Liver (tissue), 3 donors: ENCODE measurements around the gene ZNG1F.
"Not testable (repeated sequence)": the region's sequence is repeated elsewhere in the genome, so short reads cannot be mapped to it uniquely, and the experiment has no call there.

ENCODE experiments used
- CTCF ChIP-seq: fragments of 150-350 bp; IDR thresholded peaks from 2 replicates; pipeline ENCODE4 v1.5.1; 2017; ENCODE audit warnings: improper control_type of control experiment, low read depth, low read length; ENCODE audit not compliant: missing input control
- EGR1 ChIP-seq, 2 donors: IDR thresholded peaks; 2 replicates each; pipeline ENCODE4 v1.6.1; 2016 to 2018; ENCODE audit warnings: antibody characterized with exemption in 2 of 2, low read depth in 2 of 2
- FOXA1 ChIP-seq: IDR thresholded peaks from 2 replicates; pipeline ENCODE4 v1.6.1; 2016; ENCODE audit warnings: antibody characterized with exemption
- HNF4G ChIP-seq: IDR thresholded peaks from 2 replicates; pipeline ENCODE4 v1.6.1; 2016; ENCODE audit warnings: antibody characterized with exemption
- JUND ChIP-seq, 2 donors: IDR thresholded peaks; 2 replicates each; pipeline ENCODE4 v1.6.1; 2016; ENCODE audit warnings: antibody characterized with exemption in 2 of 2
- MAX ChIP-seq: IDR thresholded peaks from 2 replicates; pipeline ENCODE4 v1.6.1; 2016; ENCODE audit warnings: antibody characterized with exemption
- REST ChIP-seq: IDR thresholded peaks from 2 replicates; pipeline ENCODE4 v1.6.1; 2016; ENCODE audit warnings: antibody characterized with exemption, mild to moderate bottlenecking
- RXRA ChIP-seq, 2 donors: IDR thresholded peaks; 2 replicates each; pipeline ENCODE4 v1.6.1; 2017 to 2018; ENCODE audit warnings: antibody characterized with exemption in 2 of 2, mild to moderate bottlenecking in 1 of 2
- SP1 ChIP-seq: IDR thresholded peaks from 2 replicates; pipeline ENCODE4 v1.6.1; 2018; ENCODE audit warnings: antibody characterized with exemption, mild to moderate bottlenecking
- TAF1 ChIP-seq: conservative IDR thresholded peaks from 2 replicates; pipeline ENCODE4 v1.6.1; 2016; ENCODE audit warnings: antibody characterized with exemption, mild to moderate bottlenecking
- YY1 ChIP-seq: IDR thresholded peaks from 2 replicates; pipeline ENCODE4 v1.6.1; 2016; ENCODE audit warnings: antibody characterized with exemption, mild to moderate bottlenecking
- ZBTB33 ChIP-seq: IDR thresholded peaks from 2 replicates; pipeline ENCODE4 v1.6.1; 2016; ENCODE audit warnings: antibody characterized with exemption
- donor health status: healthy.
- donor health status: healthy.

- not testable (repeated sequence) for TF ChIP-seq CTCF; RXRA (IDR thresholded peaks at IDR 0.05); SP1; MAX; TAF1; YY1; REST; HNF4G; EGR1 (IDR thresholded peaks at IDR 0.05; ENCODE audit: low read depth in 2 of 2); ZBTB33; JUND (IDR thresholded peaks at IDR 0.05); FOXA1
Observed at GRCh38 chr9:41105557-41106253, 83.4 kb downstream of the ZNG1F start.
